Endothelial cell of umbilical vein (primary cell): ENCODE measurements around the gene NRXN3. TPM values are rescaled to one million over a fixed set of nuclear protein-coding genes. Genes with fewer than 3 reads are reported as not detected.

Experiments used
- BruUV-seq: library from RNA; stranded (reverse); fragments of 400-500 nt; replicated peaks from 2 replicates; lab custom pipeline; 2021; lab: Mats Ljungman, UMichigan
- CTCF ChIA-PET: fragments of 300-600, 350-600 bp; sonication (Branson Sonifier 250); formaldehyde crosslinking; loops from one replicate; lab custom pipeline; 2021; ENCODE audit warnings: antibody characterized with exemption, inconsistent platforms; lab: Charles Lee
- POLR2A ChIA-PET: fragments of 300-600, 350-600 bp; sonication (Branson Sonifier 250); formaldehyde crosslinking; loops from one replicate; lab custom pipeline; 2021; ENCODE audit warnings: antibody characterized with exemption, inconsistent platforms; lab: Charles Lee
- DNase-seq: peaks from one replicate; pipeline ENCODE4 v3.0.0-alpha.2; 2011; ENCODE audit warnings: low read depth, low spot score
- FAIRE-seq: peaks from 2 replicates; lab custom pipeline; 2011; peaks lifted over from hg19 to GRCh38; lab: Jason Lieb, UNC
- H2AFZ ChIP-seq: 2 replicates; pipeline ENCODE4 v1.6.0; 2012; ENCODE audit warnings: low read depth, low read length, control low read depth, inconsistent platforms
- H3K27ac ChIP-seq: 2 replicates; pipeline ENCODE4 v1.5.1; 2011; ENCODE audit warnings: low read depth, mild to moderate bottlenecking, control low read depth, low read length, moderate library complexity; ENCODE audit not compliant: insufficient read depth
- H3K27me3 ChIP-seq, 2 experiments: 2 replicates each; pipeline versions ENCODE4 v1.6.0 to v1.6.1; 2011; ENCODE audit warnings: low read length in 2 of 2, mixed read lengths in 1 of 2; ENCODE audit not compliant: control insufficient read depth in 2 of 2, insufficient read depth in 2 of 2
- H3K36me3 ChIP-seq, 2 experiments: 2 replicates in 1 of 2; 3 replicates in 1 of 2; pipeline ENCODE4 v1.5.1; 2011; ENCODE audit warnings: low read length in 2 of 2, mild to moderate bottlenecking in 1 of 2, moderate library complexity in 1 of 2; ENCODE audit not compliant: control insufficient read depth in 2 of 2, insufficient read depth in 2 of 2; ENCODE audit errors: extremely low read depth in 1 of 2
- H3K4me1 ChIP-seq: 3 replicates; pipeline ENCODE4 v1.5.1; 2011; ENCODE audit warnings: mild to moderate bottlenecking, low read length; ENCODE audit not compliant: control insufficient read depth, insufficient read depth; ENCODE audit errors: extremely low read depth
- H3K4me2 ChIP-seq: 2 replicates; pipeline ENCODE4 v1.6.1; 2011; ENCODE audit warnings: low read length, control low read depth, mixed read lengths; ENCODE audit not compliant: insufficient read depth
- H3K4me3 ChIP-seq, 3 experiments: fragments of 200-600 bp in 1 of 3; sonication (generic), shearing (Covaris generic) in 1 of 3; replicated peaks in 1 of 3; 2 replicates each; pipeline ENCODE4 v1.5.1; 2011 to 2016; ENCODE audit warnings: control low read depth in 3 of 3, low read length in 3 of 3, mild to moderate bottlenecking in 2 of 3, inconsistent platforms in 1 of 3, low read depth in 1 of 3, moderate library complexity in 1 of 3; ENCODE audit not compliant: insufficient read depth in 1 of 3
- H3K79me2 ChIP-seq: 2 replicates; pipeline ENCODE4 v1.6.0; 2012; ENCODE audit warnings: low read length, inconsistent platforms; ENCODE audit not compliant: control insufficient read depth, insufficient read depth
- H3K9ac ChIP-seq: replicated peaks from 2 replicates; pipeline ENCODE3; 2011; ENCODE audit warnings: low read length, control low read depth; ENCODE audit not compliant: insufficient read depth; ENCODE audit errors: extremely low read depth
- H3K9me1 ChIP-seq: replicated peaks from 3 replicates; pipeline ENCODE4 v1.6.0; 2011; ENCODE audit warnings: mild to moderate bottlenecking, low read length; ENCODE audit not compliant: control insufficient read depth, insufficient read depth; ENCODE audit errors: extremely low read depth
- H3K9me3 ChIP-seq: replicated peaks from 2 replicates; pipeline ENCODE4 v1.5.1; 2012; ENCODE audit warnings: low read length, inconsistent platforms; ENCODE audit not compliant: control insufficient read depth, insufficient read depth
- H4K20me1 ChIP-seq: replicated peaks from 2 replicates; pipeline ENCODE3; 2011; ENCODE audit warnings: mild to moderate bottlenecking, low read length; ENCODE audit not compliant: control insufficient read depth, insufficient read depth; ENCODE audit errors: extremely low read depth
- CTCF ChIP-seq, 2 donors: IDR thresholded peaks; 1 replicate in 1 of 2; 2 replicates in 1 of 2; pipeline ENCODE4 v1.5.1; 2011; ENCODE audit warnings: low read length in 2 of 2, mild to moderate bottlenecking in 2 of 2, moderate library complexity in 2 of 2, control low read depth in 1 of 2, inconsistent platforms in 1 of 2, low read depth in 1 of 2; ENCODE audit not compliant: insufficient read depth in 1 of 2; ENCODE audit errors: extremely low read depth in 1 of 2
- EZH2 ChIP-seq: IDR thresholded peaks from 2 replicates; pipeline ENCODE4 v1.6.1; 2012; ENCODE audit warnings: borderline replicate concordance, low read depth, mild to moderate bottlenecking, moderate library complexity, low read length, inconsistent platforms; ENCODE audit not compliant: severe bottlenecking
- FOS ChIP-seq: IDR thresholded peaks from 2 replicates; pipeline ENCODE4 v1.6.1; 2011; ENCODE audit warnings: mild to moderate bottlenecking, low read length, moderate library complexity, borderline replicate concordance; ENCODE audit not compliant: insufficient read depth
- GATA2 ChIP-seq: IDR thresholded peaks from 2 replicates; pipeline ENCODE4 v1.7.0; 2011; ENCODE audit warnings: low read depth, mild to moderate bottlenecking, moderate library complexity, mixed read lengths, low read length; ENCODE audit not compliant: insufficient read length, insufficient read depth
- JUN ChIP-seq: IDR thresholded peaks from 2 replicates; pipeline ENCODE4 v1.6.1; 2011; ENCODE audit warnings: borderline replicate concordance, low read depth; ENCODE audit not compliant: insufficient read length, insufficient read depth
- MAX ChIP-seq: IDR thresholded peaks from 2 replicates; pipeline ENCODE4 v1.6.1; 2011; ENCODE audit not compliant: insufficient read depth, insufficient read length
- MYC ChIP-seq: IDR thresholded peaks from one replicate; pipeline ENCODE4 v1.6.1; 2011; ENCODE audit warnings: mild to moderate bottlenecking, low read depth, low read length
- POLR2A ChIP-seq: IDR thresholded peaks from 2 replicates; pipeline ENCODE4 v1.6.1; 2012; ENCODE audit warnings: low read depth, mild to moderate bottlenecking, control low read depth, low read length
- POLR2AphosphoS5 ChIP-seq: IDR thresholded peaks from 2 replicates; pipeline ENCODE4 v1.6.1; 2012; ENCODE audit warnings: low read depth, mild to moderate bottlenecking, control low read depth, low read length, moderate library complexity; ENCODE audit not compliant: insufficient read depth
- dilution Hi-C: fragments of 300-500 bp; cut with MboI; formaldehyde crosslinking; loops from one replicate; pipeline ENCODE4 v1.15.0; 2019; ENCODE audit warnings: low sequenced_read_pairs; ENCODE audit not compliant: extremely low pct_ligation_motif_present
- intact Hi-C: fragments of 100-400 bp; cut with micrococcal nuclease; formaldehyde crosslinking; loops from one replicate; pipeline ENCODE4 v1.10.0; 2022
- polyA plus RNA-seq, 4 experiments: library from polyadenylated mRNA; depleted of rRNA in 3 of 4; stranded (reverse) in 3 of 4; unstranded in 1 of 4; fragments of >200 nt; gene quantifications; 2 replicates each; pipeline versions ENCODE4 v1.2.1 to v1.2.3, GENCODE V29; 2011 to 2012; ENCODE audit warnings: missing spikeins in 1 of 4
- total RNA-seq: library from RNA; stranded (reverse); gene quantifications from 2 replicates; pipeline ENCODE4 v1.2.3, GENCODE V29; 2021

The NRXN3 gene
- total and polyA plus RNA-seq, 2 donors (not counting 3 experiments of a cell fraction or from before 2014, with no cell fraction given): 0.72 to 4.2 TPM

- Histone ChIP-seq H3K9me1 (no peaks in the 10 kb centered on the region), H4K20me1 (no peaks in the 10 kb centered on the region), H3K9ac (no peak overlapping the region), H3K27ac (no peak overlapping the region), H2AFZ (no peak overlapping the region), H3K4me3 (no peak overlapping the region), H3K27me3 (no peaks in the 10 kb centered on the region), H3K4me2 (no peak overlapping the region), H3K79me2 (no peaks in the 10 kb centered on the region), H3K36me3 (no peaks in the 10 kb centered on the region), H3K4me1 (no peaks in the 10 kb centered on the region), H3K9me3 (no peaks in the 10 kb centered on the region)
- BruUV-seq: no TSS peak
- FAIRE-seq (no peak), DNase-seq (no peak)
- TF ChIP-seq FOS (no peak), JUN (no peak), CTCF (IDR thresholded peaks at IDR 0.05; ENCODE audit: extremely low read depth in 1 of 2, insufficient read depth in 1 of 2, low read depth in 1 of 2, low read length in 2 of 2) (no peak), MAX (no peak), GATA2 (no peak), POLR2A (no peak), MYC (no peak), EZH2 (no peak), POLR2AphosphoS5 (no peak)
- ChIA-PET CTCF (no interaction called here), POLR2A (no interaction called here)
- intact Hi-C loops: no loop called here
- dilution Hi-C loops: no loop called here
Observed at GRCh38 chr14:79134361-79134760, 964.2 kb downstream of the NRXN3 start.
